NB4 (cell line): ENCODE measurements around the gene USH2A.

ENCODE experiments used
- DNase-seq: peaks from one replicate; pipeline ENCODE4 v3.0.0; 2010; ENCODE audit warnings: low read depth
- H3K4me3 ChIP-seq: one replicate; pipeline ENCODE4 v1.5.1; 2011; ENCODE audit warnings: mild to moderate bottlenecking, low read depth, low read length, moderate library complexity
- CTCF ChIP-seq: IDR thresholded peaks from one replicate; pipeline ENCODE4 v1.5.1; 2012; ENCODE audit warnings: low read depth, low read length
- MAX ChIP-seq: IDR thresholded peaks from 2 replicates; pipeline ENCODE4 v1.6.1; 2011; ENCODE audit warnings: low read depth, low read length
- MYC ChIP-seq: IDR thresholded peaks from 2 replicates; pipeline ENCODE4 v1.6.1; 2011; ENCODE audit warnings: low read depth, low read length
- POLR2A ChIP-seq: IDR thresholded peaks from 2 replicates; pipeline ENCODE4 v1.6.1; 2011; ENCODE audit warnings: mild to moderate bottlenecking; ENCODE audit not compliant: insufficient read length; ENCODE audit errors: extremely low read depth

Gene USH2A

GRCh38 chr1:215857317-215857716 is 565.9 kb downstream of the USH2A start:
- no peak for DNase-seq
- no peak overlapping the region for H3K4me3 ChIP-seq
- no peak for TF ChIP-seq MYC
- TF ChIP-seq MAX = no peak
- TF ChIP-seq CTCF = no peak
- no peak for TF ChIP-seq POLR2A

GRCh38 chr1:215845234-215845891 is 577.9 kb downstream of the USH2A start:
- DNase-seq = no peak
- TF ChIP-seq MAX (no peak), MYC (no peak), CTCF (no peak), POLR2A (no peak)
- H3K4me3 ChIP-seq = no peak overlapping the region

GRCh38 chr1:215844777-215845176 is 578.5 kb downstream of the USH2A start:
- H3K4me3 ChIP-seq = no peak overlapping the region
- no peak for DNase-seq
- TF ChIP-seq CTCF (no peak), POLR2A (no peak), MYC (no peak), MAX (no peak)

GRCh38 chr1:215844266-215844665 is 579.0 kb downstream of the USH2A start:
- no peak for DNase-seq
- no peak overlapping the region for H3K4me3 ChIP-seq
- TF ChIP-seq MAX (no peak), MYC (no peak), CTCF (no peak), POLR2A (no peak)

- TF ChIP-seq MYC (no peak), MAX (no peak), POLR2A (no peak), CTCF (no peak)
- no peak for DNase-seq
- no peak overlapping the region for H3K4me3 ChIP-seq
Measured at GRCh38 chr1:215842905-215843304, 580.3 kb downstream of the USH2A start.

GRCh38 chr1:215835951-215836350 is 587.3 kb downstream of the USH2A start:
- no peak overlapping the region for H3K4me3 ChIP-seq
- no peak for TF ChIP-seq MYC
- TF ChIP-seq CTCF = no peak
- TF ChIP-seq MAX = no peak
- TF ChIP-seq POLR2A = no peak
- no peak for DNase-seq
